Choroid plexus epithelial cell (primary cell): ENCODE results near the gene S100G.

Experiments used
- DNase-seq: peaks from one replicate; pipeline ENCODE4 v3.0.0-alpha.2; 2010; ENCODE audit warnings: low read depth
- H3K4me3 ChIP-seq: 2 replicates; pipeline ENCODE4 v1.5.1; 2011; ENCODE audit warnings: low read depth, mild to moderate bottlenecking, control low read depth, low read length, moderate library complexity
- TF ChIP-seq, protein P1 (sequence below): conservative IDR thresholded peaks from 2 replicates; pipeline ENCODE4 v1.5.1; 2011; ENCODE audit warnings: low read depth, mild to moderate bottlenecking, control low read depth, inconsistent platforms, low read length, moderate library complexity

The S100G gene

GRCh38 chrX:16646366-16647138 lies 3.4 kb upstream of the S100G start:
- no peak for DNase-seq
- no peak overlapping the region for H3K4me3 ChIP-seq
- TF ChIP-seq, protein P1, sequence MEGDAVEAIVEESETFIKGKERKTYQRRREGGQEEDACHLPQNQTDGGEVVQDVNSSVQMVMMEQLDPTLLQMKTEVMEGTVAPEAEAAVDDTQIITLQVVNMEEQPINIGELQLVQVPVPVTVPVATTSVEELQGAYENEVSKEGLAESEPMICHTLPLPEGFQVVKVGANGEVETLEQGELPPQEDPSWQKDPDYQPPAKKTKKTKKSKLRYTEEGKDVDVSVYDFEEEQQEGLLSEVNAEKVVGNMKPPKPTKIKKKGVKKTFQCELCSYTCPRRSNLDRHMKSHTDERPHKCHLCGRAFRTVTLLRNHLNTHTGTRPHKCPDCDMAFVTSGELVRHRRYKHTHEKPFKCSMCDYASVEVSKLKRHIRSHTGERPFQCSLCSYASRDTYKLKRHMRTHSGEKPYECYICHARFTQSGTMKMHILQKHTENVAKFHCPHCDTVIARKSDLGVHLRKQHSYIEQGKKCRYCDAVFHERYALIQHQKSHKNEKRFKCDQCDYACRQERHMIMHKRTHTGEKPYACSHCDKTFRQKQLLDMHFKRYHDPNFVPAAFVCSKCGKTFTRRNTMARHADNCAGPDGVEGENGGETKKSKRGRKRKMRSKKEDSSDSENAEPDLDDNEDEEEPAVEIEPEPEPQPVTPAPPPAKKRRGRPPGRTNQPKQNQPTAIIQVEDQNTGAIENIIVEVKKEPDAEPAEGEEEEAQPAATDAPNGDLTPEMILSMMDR: no peak

DNA sequence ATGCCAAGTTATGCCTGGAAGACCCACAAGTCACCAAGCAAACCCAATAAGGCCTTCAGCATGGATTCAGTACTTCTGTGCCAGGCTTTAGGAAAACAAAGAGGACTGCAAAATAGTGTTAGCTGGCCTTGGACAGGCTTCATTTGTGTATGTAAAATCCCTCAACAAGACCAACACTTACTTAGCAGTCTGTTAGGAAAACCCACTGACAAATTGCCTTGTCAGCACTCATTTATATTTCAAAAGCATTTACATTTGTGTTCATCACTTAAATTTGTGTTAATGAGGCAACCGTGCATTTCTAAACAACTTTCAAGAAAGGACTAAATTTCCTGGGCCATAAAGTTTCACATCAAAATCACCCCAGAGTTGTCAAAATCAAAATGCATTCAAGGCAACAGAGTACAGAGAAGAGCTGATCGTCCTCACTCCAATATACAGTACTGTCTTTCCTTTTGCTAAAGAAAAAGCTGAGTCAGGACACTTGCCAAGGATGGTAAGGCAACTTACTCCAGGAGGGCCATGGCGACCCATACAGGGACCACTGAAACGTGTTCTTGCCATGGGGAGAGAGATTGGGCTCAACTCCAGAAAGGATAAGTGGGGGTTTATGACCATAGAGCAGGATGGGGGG lies 1.6 kb downstream of the S100G start:
- no peak for DNase-seq
- TF ChIP-seq, protein P1: no peak

DNA sequence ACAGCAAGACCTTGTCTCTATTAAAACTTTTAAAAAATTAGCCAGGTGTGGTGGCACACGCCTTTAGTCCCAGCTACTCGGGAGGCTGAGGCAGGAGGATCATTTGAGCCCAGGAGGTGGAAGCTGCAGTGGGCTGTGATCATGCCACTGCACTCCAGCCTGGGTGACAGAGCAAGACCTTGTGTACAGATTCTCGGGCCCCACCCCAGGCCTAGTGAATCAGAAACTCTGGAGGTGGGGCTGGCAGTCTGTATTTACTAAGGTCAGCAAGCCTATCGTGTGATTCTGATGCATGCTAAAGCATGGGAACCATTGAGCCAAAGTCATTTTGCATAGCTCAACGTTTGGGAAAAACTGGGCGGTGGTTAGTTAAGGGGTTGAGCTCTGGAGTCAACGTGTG lies 3.5 kb downstream of the S100G start:
- H3K4me3 ChIP-seq: no peak overlapping the region
- DNase-seq: no peak
- TF ChIP-seq, protein P1: no peak

More for the DNA sequence above, 1.6 kb downstream of the S100G start:
- no peak overlapping the region for H3K4me3 ChIP-seq

- TF ChIP-seq, protein P1: no peak
- no peak overlapping the region for H3K4me3 ChIP-seq
- DNase-seq: peak; percentile 23
Measured at GRCh38 chrX:16654093-16654492, 4.1 kb downstream of the S100G start.

GRCh38 chrX:16658284-16658683 lies 8.3 kb downstream of the S100G start:
- no peak overlapping the region for H3K4me3 ChIP-seq
- TF ChIP-seq, protein P1: no peak
- DNase-seq: peak; percentile 61

DNA sequence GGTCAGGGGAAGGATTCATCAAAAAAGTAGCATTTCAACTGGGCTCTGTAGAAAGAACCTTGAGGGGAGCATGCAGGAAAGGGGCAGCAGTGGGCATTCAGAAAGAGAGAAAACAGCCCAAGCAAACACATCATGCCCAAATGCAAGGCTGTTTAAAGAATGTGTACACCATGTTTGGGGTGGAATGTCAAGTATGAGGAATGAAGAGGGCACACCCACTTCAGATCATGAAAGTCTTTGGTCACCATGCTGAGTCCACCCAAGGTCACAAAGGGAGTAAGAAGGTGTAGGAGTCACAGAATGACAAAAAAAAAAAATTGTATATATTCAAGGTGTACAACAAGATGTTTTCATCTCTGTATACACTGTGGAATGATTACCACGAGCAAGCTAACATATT lies 9.4 kb downstream of the S100G start:
- DNase-seq: no peak
- TF ChIP-seq, protein P1: no peak
- H3K4me3 ChIP-seq: no peak overlapping the region
